ENCODE data around the gene CTSD. TPM values are rescaled to one million over a fixed set of nuclear protein-coding genes. Genes with fewer than 3 reads are reported as not detected.

The CTSD gene
- total and polyA plus RNA-seq, 2 of the 4 experiments (the other 2 are of a cell fraction) = 39.8 to 166 TPM

DNA sequence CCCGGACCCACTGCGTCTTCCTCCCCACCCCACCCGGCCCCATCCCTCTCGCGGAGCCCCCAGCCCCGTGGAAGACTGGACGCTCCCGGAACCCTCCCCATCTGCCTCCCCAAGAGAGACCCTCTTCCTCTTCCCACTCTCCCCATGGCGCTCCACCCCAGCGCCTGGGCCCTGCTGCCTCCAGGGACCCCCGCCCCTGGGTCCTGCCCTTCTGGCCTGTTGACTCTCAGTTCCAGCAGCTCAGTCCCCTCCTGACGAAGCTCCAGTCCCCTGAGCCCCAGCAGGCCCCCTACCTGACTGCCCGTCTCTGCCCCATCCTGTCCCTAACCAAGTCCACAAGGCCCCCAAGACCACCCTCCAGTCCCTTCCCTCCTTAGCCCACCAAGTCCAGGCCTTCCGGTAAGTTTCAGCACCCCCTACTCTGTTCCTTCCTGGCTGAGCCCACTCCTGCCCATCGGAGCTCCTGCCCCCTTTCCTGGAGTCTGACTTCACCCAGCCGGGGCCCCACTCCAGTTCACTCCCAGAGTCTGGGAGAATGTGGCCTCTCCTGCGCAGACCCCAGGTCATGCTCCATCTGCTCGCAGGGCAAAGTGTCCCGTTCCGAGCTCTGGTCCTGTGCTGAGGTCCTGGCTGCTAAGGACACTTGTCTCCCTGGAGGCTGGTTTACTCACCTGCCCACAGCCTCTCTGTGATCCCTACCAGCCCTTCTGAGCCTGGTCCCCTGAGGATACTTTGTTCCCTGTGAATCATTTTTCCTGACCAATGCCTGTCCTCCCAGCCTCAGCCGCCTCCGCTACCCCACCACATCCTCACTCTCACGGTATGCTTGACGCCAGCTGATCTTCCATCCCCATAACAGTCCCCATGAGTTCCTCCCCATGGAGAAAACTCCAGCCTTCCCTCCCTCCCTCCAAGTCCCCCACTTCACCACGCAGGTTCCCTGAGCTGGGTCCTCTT is 14.1 kb downstream of the CTSD start:
- WGBS, 2 experiments (ENCODE audit: extremely low coverage in 2 of 2, insufficient read length in 1 of 2) = 23% methylated on average over 11 of the region's 25 CpGs; no CpG with 5 or more reads in 1 of the 2 experiments
- Histone ChIP-seq H2BK20ac (ENCODE audit: low read depth, low read length) (no peak overlapping the region), H4K5ac (ENCODE audit: low read depth, low read length) (no peak overlapping the region), H2BK120ac (ENCODE audit: low read depth, low read length) (no peak overlapping the region), H4K20me1 (ENCODE audit: insufficient read depth, low read length) (peaks cover 11% of the 10 kb centered on the region), H3K9me3 (ENCODE audit: control insufficient read depth, insufficient read depth, low read length) (no peaks in the 10 kb centered on the region), H3K4ac (ENCODE audit: low read depth, low read length) (0 out of 2 replicates have a peak overlapping the region, but pooled peaks have one; percentile 35), H3K56ac (ENCODE audit: extremely low read depth, insufficient read depth, low read length) (no peak overlapping the region), H4K91ac (ENCODE audit: insufficient read depth, low read depth, low read length) (no peak overlapping the region), H3K9ac (ENCODE audit: low read depth, low read length) (no peak overlapping the region), H3K27me3 (ENCODE audit: control insufficient read depth, insufficient read depth, low read length) (peaks cover 9% of the 10 kb centered on the region; the same call in 1 of the 2 replicates), H4K8ac (ENCODE audit: low read depth in 2 of 2, low read length in 2 of 2) (no peak overlapping the region), H3K14ac (replicated peaks; ENCODE audit: low read depth, low read length) (no peak overlapping the region), H2BK5ac (ENCODE audit: low read depth, low read length, poor library complexity, severe bottlenecking) (no peak overlapping the region), H3K9me1 (ENCODE audit: insufficient read depth, low read length) (0 out of 2 replicates have a peak, but pooled peaks cover 4% of the 10 kb centered on the region), H3K4me1 (ENCODE audit: control insufficient read depth, insufficient read depth, low read length) (peaks cover 8% of the 10 kb centered on the region; the same call in 1 of the 2 replicates), H2AFZ (replicated peaks; ENCODE audit: low read length, poor library complexity) (peak overlapping the region; percentile 72), H3K4me2 (ENCODE audit: low read depth, low read length) (no peak overlapping the region; the same call in 1 of the 2 replicates), H3K4me3 (ENCODE audit: insufficient read depth, low read depth, low read length) (no peak overlapping the region), H3K79me1 (ENCODE audit: low read depth in 1 of 2, low read length in 2 of 2) (no peaks in the 10 kb centered on the region), H3K36me3 (ENCODE audit: control insufficient read depth, insufficient read depth, low read length) (peaks cover 8% of the 10 kb centered on the region; the same call in 1 of the 2 replicates), H2AK5ac (ENCODE audit: low read depth, low read length) (0 out of 2 replicates have a peak overlapping the region, but pooled peaks have one; percentile 28), H3K27ac (ENCODE audit: insufficient read depth, low read length) (no peak overlapping the region), H2AK9ac (replicated peaks; ENCODE audit: low read depth, low read length, poor library complexity) (peak overlapping the region; percentile 66), H2BK15ac (ENCODE audit: low read depth, low read length) (no peak overlapping the region), H3K23ac (ENCODE audit: low read depth, low read length) (no peak overlapping the region), H3K18ac (ENCODE audit: low read depth, low read length) (no peak overlapping the region)
- intact Hi-C loops (cut with micrococcal nuclease) = no loop called here
- ATAC-seq (ENCODE audit: low read depth) (peak; percentile 53), DNase-seq (peak; percentile 78)
- in situ Hi-C loops (cut with MboI; ENCODE audit: low sequenced_read_pairs) = no loop called here
- CTCF ChIA-PET = interaction anchor here (0.6 kb wide), 1 partner anchor 130 kb away, joined by 3 read pairs; no protein-coding TSS in a partner anchor
- TF ChIP-seq RCOR1 (IDR thresholded peaks at IDR 0.05; ENCODE audit: insufficient replicate concordance, low read length) = peak; percentile 47
- TF ChIP-seq MAFK (IDR thresholded peaks at IDR 0.05; ENCODE audit: low read depth, low read length) = no peak
- TF ChIP-seq POLR2A (IDR thresholded peaks at IDR 0.05; ENCODE audit: low read depth, low read length) = 0 out of 2 replicates have a peak, but pooled peaks have one; percentile 24
- no peak for TF ChIP-seq CHD1 (IDR thresholded peaks at IDR 0.05; ENCODE audit: low read depth, low read length)
- TF ChIP-seq FOS (IDR thresholded peaks at IDR 0.05; ENCODE audit: low read depth, low read length) = no peak
- no peak for TF ChIP-seq CEBPB (IDR thresholded peaks at IDR 0.05; ENCODE audit: low read depth, low read length)
- TF ChIP-seq NFE2L2 (IDR thresholded peaks at IDR 0.05; ENCODE audit: low read depth, low read length) = no peak
- no peak for TF ChIP-seq CTCF (conservative IDR thresholded peaks at IDR 0.05; ENCODE audit: low read depth, low read length)
- no TSS peak for BruUV-seq (replicated peaks)
- dilution Hi-C loops (cut with HindIII; ENCODE audit: low sequenced_read_pairs, unreplicated experiment) = no loop called here
- POLR2A ChIA-PET (ENCODE audit: unreplicated experiment) = no interaction called here

Data from IMR-90 (cell line).